Liver (tissue), 3 donors: Measurements from ENCODE around the gene MAP3K8.
"Not testable (repeated sequence)": the region's sequence is repeated elsewhere in the genome, so short reads cannot be mapped to it uniquely, and the experiment has no call there.

Experiments
- JUND ChIP-seq, 2 donors: IDR thresholded peaks; 2 replicates each; pipeline ENCODE4 v1.6.1; 2016; ENCODE audit warnings: antibody characterized with exemption in 2 of 2
- TF ChIP-seq, protein P1 (sequence below): IDR thresholded peaks from 2 replicates; pipeline ENCODE4 v1.6.1; 2016; ENCODE audit warnings: antibody characterized with exemption
- TF ChIP-seq, protein P2 (sequence below): fragments of 150-350 bp; IDR thresholded peaks from 2 replicates; pipeline ENCODE4 v1.5.1; 2017; ENCODE audit warnings: improper control_type of control experiment, low read depth, low read length; ENCODE audit not compliant: missing input control
- donor health status: healthy.
- donor health status: healthy.

DNA sequence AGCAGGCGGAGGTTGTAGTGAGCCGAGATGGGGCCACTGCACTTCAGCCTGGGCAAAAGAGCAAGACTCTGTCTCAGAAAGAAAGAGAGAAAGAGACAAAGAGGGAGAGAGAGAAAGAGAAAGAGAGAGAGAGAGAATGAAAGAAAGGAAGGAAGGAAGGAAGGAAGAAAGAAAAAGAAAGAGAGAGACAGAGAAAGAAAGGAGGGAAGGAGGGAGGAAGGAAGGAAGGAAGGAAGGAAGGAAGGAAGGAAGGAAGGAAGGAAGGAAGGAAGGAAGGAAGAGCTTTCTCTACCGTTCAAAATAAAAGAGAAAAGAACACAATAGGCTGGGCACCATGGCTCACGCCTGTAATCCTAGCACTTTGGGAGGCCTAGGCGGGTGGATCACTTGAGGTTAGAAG lies 41.5 kb downstream of the MAP3K8 start:
- TF ChIP-seq, protein P1, sequence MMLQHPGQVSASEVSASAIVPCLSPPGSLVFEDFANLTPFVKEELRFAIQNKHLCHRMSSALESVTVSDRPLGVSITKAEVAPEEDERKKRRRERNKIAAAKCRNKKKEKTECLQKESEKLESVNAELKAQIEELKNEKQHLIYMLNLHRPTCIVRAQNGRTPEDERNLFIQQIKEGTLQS = not testable (repeated sequence)
- TF ChIP-seq, protein P2, sequence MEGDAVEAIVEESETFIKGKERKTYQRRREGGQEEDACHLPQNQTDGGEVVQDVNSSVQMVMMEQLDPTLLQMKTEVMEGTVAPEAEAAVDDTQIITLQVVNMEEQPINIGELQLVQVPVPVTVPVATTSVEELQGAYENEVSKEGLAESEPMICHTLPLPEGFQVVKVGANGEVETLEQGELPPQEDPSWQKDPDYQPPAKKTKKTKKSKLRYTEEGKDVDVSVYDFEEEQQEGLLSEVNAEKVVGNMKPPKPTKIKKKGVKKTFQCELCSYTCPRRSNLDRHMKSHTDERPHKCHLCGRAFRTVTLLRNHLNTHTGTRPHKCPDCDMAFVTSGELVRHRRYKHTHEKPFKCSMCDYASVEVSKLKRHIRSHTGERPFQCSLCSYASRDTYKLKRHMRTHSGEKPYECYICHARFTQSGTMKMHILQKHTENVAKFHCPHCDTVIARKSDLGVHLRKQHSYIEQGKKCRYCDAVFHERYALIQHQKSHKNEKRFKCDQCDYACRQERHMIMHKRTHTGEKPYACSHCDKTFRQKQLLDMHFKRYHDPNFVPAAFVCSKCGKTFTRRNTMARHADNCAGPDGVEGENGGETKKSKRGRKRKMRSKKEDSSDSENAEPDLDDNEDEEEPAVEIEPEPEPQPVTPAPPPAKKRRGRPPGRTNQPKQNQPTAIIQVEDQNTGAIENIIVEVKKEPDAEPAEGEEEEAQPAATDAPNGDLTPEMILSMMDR = not testable (repeated sequence)
- TF ChIP-seq JUND (IDR thresholded peaks at IDR 0.05) = not testable (repeated sequence)
